ENCODE measurements around the gene UMODL1. TPM values are rescaled to one million over a fixed set of nuclear protein-coding genes. Genes with fewer than 3 reads are reported as not detected.

The UMODL1 gene
- total RNA-seq, 1 experiment from 2014 or later: 0.18 TPM

GRCh38 chr21:42066521-42066920, 4.6 kb upstream of the UMODL1 start:
- no TSS peak for BruUV-seq (replicated peaks)
- CTCF ChIA-PET: no interaction called here

GRCh38 chr21:42067531-42068255, 3.4 kb upstream of the UMODL1 start:
- no peak overlapping the region for H3K4me3 ChIP-seq (ENCODE audit: low read depth in 2 of 2, low read length in 2 of 2)
- no peaks in the 10 kb centered on the region for H3K4me1 ChIP-seq (ENCODE audit: control insufficient read depth, insufficient read depth, low read length)
- H3K36me3 ChIP-seq (ENCODE audit: control insufficient read depth, insufficient read depth, low read length): no peaks in the 10 kb centered on the region
- DNase-seq (ENCODE audit: low read depth, low spot score) (no peak), ATAC-seq (no peak)
- no peaks in the 10 kb centered on the region for H3K27me3 ChIP-seq (ENCODE audit: control insufficient read depth, insufficient read depth, low read length)
- no peak for TF ChIP-seq TCF7L2 (IDR thresholded peaks at IDR 0.05; ENCODE audit: low read depth, low read length)
- no peak for TF ChIP-seq SIN3A (IDR thresholded peaks at IDR 0.05; ENCODE audit: borderline replicate concordance, insufficient read depth, low read depth, low read length)
- TF ChIP-seq CTCF (IDR thresholded peaks at IDR 0.05): no peak
- TF ChIP-seq POLR2AphosphoS5 (IDR thresholded peaks at IDR 0.05; ENCODE audit: low read depth, low read length): no peak
- no peak for TF ChIP-seq REST (IDR thresholded peaks at IDR 0.05; ENCODE audit: insufficient read depth in 1 of 2, low read depth in 2 of 2, low read length in 1 of 2)
- H3K27ac ChIP-seq (ENCODE audit: low read length): no peak overlapping the region
- POLR2A ChIA-PET: no interaction called here
- in situ Hi-C loops (cut with HindIII; ENCODE audit: low pct_unique_long_range_greater_than_20kb, low sequenced_read_pairs): no loop called here
- CTCF ChIA-PET: no interaction called here
- intact Hi-C loops (cut with micrococcal nuclease; ENCODE audit: unreplicated experiment): no loop called here
- BruUV-seq (replicated peaks): no TSS peak
- no peaks in the 10 kb centered on the region for H3K9me3 ChIP-seq (ENCODE audit: control insufficient read depth, insufficient read depth, low read depth, low read length)

More at GRCh38 chr21:42066521-42066920, 4.6 kb upstream of the UMODL1 start:
- TF ChIP-seq SIN3A (IDR thresholded peaks at IDR 0.05; ENCODE audit: borderline replicate concordance, insufficient read depth, low read depth, low read length) (no peak), TCF7L2 (IDR thresholded peaks at IDR 0.05; ENCODE audit: low read depth, low read length) (no peak), REST (IDR thresholded peaks at IDR 0.05; ENCODE audit: insufficient read depth in 1 of 2, low read depth in 2 of 2, low read length in 1 of 2) (no peak), POLR2AphosphoS5 (IDR thresholded peaks at IDR 0.05; ENCODE audit: low read depth, low read length) (no peak), CTCF (IDR thresholded peaks at IDR 0.05) (no peak)
- Histone ChIP-seq H3K27me3 (ENCODE audit: control insufficient read depth, insufficient read depth, low read length) (no peaks in the 10 kb centered on the region), H3K4me3 (ENCODE audit: low read depth in 2 of 2, low read length in 2 of 2) (no peak overlapping the region), H3K9me3 (ENCODE audit: control insufficient read depth, insufficient read depth, low read depth, low read length) (no peaks in the 10 kb centered on the region), H3K27ac (ENCODE audit: low read length) (no peak overlapping the region), H3K36me3 (ENCODE audit: control insufficient read depth, insufficient read depth, low read length) (no peaks in the 10 kb centered on the region), H3K4me1 (ENCODE audit: control insufficient read depth, insufficient read depth, low read length) (no peaks in the 10 kb centered on the region)
- no peak for ATAC-seq
- intact Hi-C loops (cut with micrococcal nuclease; ENCODE audit: unreplicated experiment): no loop called here
- in situ Hi-C loops (cut with HindIII; ENCODE audit: low pct_unique_long_range_greater_than_20kb, low sequenced_read_pairs): no loop called here
- POLR2A ChIA-PET: no interaction called here
- DNase-seq (ENCODE audit: low read depth, low spot score): no peak
